LNCaP clone FGC (cell line): ENCODE results near the gene AMPD1.

Source experiments
- DNase-seq: peaks from one replicate; pipeline ENCODE4 v3.0.0-alpha.2; 2011; ENCODE audit warnings: low read depth
- H3K4me3 ChIP-seq: 2 replicates; pipeline ENCODE4 v1.5.1; 2011; ENCODE audit warnings: mild to moderate bottlenecking, low read depth, low read length, control low read depth
- CTCF ChIP-seq: IDR thresholded peaks from 2 replicates; pipeline ENCODE4 v1.5.1; 2012; ENCODE audit warnings: mild to moderate bottlenecking; ENCODE audit not compliant: control insufficient read depth, insufficient read depth; ENCODE audit errors: extremely low read depth

Gene AMPD1

DNA sequence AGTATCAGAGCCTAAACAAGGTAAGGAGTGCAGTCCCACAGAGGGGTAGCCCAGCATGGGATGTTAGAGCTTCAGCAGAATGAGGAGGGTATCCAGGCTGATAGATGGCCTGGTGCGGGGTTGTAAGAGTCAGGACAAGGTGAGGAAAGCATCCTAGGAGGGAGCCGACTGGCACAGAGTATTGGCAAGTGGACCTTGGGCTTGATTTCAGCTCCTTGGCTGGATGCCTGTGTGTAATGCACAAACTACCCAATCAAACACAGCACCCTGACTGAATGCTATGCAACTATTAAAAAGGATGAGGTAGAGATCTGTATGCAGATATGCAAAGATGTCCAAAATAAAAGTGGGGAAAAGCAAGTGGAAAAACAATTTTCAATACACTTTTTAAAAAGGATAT lies 43.5 kb downstream of the AMPD1 start:
- DNase-seq = no peak
- no peak overlapping the region for H3K4me3 ChIP-seq
- TF ChIP-seq CTCF = no peak

DNA sequence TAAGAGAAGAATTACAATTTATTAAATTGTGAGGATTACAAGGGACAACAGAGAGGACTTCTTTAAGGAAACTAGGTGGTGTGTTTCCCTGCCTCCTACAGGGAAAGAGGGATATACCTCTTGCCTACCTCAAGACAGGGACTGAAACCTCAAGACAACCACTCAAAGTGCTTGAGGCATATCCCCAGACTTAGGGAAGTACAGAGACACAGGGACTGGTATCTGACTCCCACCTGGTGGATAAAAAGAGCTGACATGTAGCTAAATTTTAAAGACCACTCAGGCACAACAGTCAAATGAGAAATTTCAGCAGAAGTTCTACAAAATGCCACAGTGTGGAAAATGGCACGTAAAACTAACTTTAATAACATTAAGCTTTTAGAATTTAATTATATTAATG lies 46.8 kb downstream of the AMPD1 start:
- H3K4me3 ChIP-seq = no peak overlapping the region
- DNase-seq = no peak
- TF ChIP-seq CTCF = no peak

DNA sequence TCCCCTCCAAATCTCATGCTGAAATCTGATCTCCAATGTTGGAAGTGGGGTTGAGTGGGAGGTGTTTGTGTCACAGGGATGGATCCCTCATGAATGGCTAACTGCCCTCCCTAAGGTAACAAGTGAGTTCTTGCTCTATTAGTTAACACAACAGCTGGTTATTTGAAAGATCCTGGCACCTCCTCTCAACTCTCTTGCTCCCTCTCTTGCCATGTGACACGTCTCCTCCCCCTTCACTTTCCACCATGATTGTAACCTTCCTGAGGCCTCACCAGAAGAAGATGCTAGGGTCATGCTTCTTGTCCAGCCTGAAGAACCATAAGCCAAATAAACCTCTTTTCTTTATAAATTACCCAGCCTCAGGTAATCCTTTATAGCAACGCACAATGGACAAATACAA lies 54.0 kb downstream of the AMPD1 start:
- H3K4me3 ChIP-seq = no peak overlapping the region
- no peak for TF ChIP-seq CTCF
- DNase-seq = no peak

- TF ChIP-seq CTCF = no peak
- no peak for DNase-seq
- no peak overlapping the region for H3K4me3 ChIP-seq
These were observed 56.4 kb downstream of the AMPD1 start for GRCh38 chr1:114638910-114639309.

DNA sequence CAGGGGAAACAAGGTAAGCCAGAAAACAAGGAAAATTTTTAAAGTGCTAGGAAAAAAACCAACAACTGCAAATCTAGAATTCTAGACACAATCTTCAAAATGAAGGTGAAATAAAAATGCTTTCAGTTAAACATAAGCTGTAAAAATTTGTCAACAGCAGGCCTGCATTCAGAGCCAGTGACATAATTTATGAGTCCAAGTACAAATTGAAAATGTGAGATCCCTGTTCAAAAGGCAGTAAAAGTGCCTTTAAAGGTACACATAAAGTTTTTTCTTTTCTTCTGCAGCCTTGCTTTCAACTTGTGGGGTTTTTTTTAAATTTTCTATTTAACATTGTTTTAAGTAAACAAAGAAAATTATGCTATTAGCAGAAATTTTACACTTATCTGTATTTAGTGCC lies 62.9 kb downstream of the AMPD1 start:
- TF ChIP-seq CTCF = no peak
- H3K4me3 ChIP-seq = no peak overlapping the region
- DNase-seq = no peak

DNA sequence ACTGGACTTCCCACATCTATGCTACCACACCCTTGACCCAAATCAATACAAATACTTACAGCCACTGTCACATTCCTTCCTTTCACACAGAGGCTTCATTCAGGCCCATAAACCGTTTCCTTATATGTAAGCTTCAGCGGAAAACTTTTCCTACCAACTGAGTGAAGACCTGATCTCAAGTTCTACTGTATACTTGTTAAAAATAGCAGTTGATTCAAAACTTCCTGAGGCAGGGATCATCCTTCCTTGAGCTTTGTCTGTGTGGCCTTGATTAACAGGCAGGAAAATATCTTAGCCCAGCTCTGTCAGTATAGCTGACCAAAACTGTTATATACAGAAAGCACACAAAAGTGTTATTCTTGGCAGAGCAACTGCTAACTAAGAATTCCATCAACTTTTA lies 68.2 kb downstream of the AMPD1 start:
- DNase-seq = no peak
- H3K4me3 ChIP-seq = no peak overlapping the region
- no peak for TF ChIP-seq CTCF

GRCh38 chr1:114623364-114623763 lies 72.0 kb downstream of the AMPD1 start:
- TF ChIP-seq CTCF = no peak
- H3K4me3 ChIP-seq = no peak overlapping the region
- DNase-seq = no peak
